ENCODE data around the gene HNF4A. TPM values are rescaled to one million over a fixed set of nuclear protein-coding genes. Genes with fewer than 3 reads are reported as not detected.

The HNF4A gene
- total and polyA plus RNA-seq, 2 of the 13 experiments (the other 11 are each of a cell fraction or from before 2014, with no cell fraction given), result 80.9 to 169 TPM

GRCh38 chr20:44424039-44424495 is 68.6 kb downstream of the HNF4A start (continued):
- TF ChIP-seq ZNF737 (CRISPR knock-in tag; IDR thresholded peaks at IDR 0.05; ENCODE audit: borderline replicate concordance) (peak; percentile 47; the same call in 1 of the 2 replicates), ZNF34 (CRISPR knock-in tag; IDR thresholded peaks at IDR 0.05; ENCODE audit: borderline replicate concordance) (no peak), ZNF816 (CRISPR knock-in tag; IDR thresholded peaks at IDR 0.05; ENCODE audit: borderline replicate concordance) (no peak), NFYC (CRISPR knock-in tag; IDR thresholded peaks at IDR 0.05) (no peak), PCBP2 (optimal IDR thresholded peaks at IDR 0.05; ENCODE audit: low read depth, low read length, poor library complexity, severe bottlenecking) (no peak), BCLAF1 (IDR thresholded peaks at IDR 0.05) (no peak), NR2F6 (IDR thresholded peaks at IDR 0.05) (no peak), NR2F6 (CRISPR knock-in tag; IDR thresholded peaks at IDR 0.05) (no peak), ZBTB38 (CRISPR knock-in tag; IDR thresholded peaks at IDR 0.05) (peak; percentile 80), ZKSCAN1 (IDR thresholded peaks at IDR 0.05; ENCODE audit: low read length) (no peak), ZBTB26 (CRISPR knock-in tag; IDR thresholded peaks at IDR 0.05; ENCODE audit: borderline replicate concordance) (no peak), NRL (CRISPR knock-in tag; IDR thresholded peaks at IDR 0.05; ENCODE audit: borderline replicate concordance) (peak; percentile 81), ZNF281 (CRISPR knock-in tag; IDR thresholded peaks at IDR 0.05; ENCODE audit: borderline replicate concordance) (no peak), SETDB1 (CRISPR knock-in tag; IDR thresholded peaks at IDR 0.05; ENCODE audit: borderline replicate concordance) (no peak), TEF (CRISPR knock-in tag; IDR thresholded peaks at IDR 0.05) (no peak), ZMYM2 (CRISPR knock-in tag; IDR thresholded peaks at IDR 0.05) (0 out of 2 replicates have a peak, but pooled peaks have one; percentile 46)
- TF ChIP-seq, protein P1, sequence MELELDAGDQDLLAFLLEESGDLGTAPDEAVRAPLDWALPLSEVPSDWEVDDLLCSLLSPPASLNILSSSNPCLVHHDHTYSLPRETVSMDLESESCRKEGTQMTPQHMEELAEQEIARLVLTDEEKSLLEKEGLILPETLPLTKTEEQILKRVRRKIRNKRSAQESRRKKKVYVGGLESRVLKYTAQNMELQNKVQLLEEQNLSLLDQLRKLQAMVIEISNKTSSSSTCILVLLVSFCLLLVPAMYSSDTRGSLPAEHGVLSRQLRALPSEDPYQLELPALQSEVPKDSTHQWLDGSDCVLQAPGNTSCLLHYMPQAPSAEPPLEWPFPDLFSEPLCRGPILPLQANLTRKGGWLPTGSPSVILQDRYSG (CRISPR knock-in tag; IDR thresholded peaks at IDR 0.05), result no peak
- TF ChIP-seq, protein P2, sequence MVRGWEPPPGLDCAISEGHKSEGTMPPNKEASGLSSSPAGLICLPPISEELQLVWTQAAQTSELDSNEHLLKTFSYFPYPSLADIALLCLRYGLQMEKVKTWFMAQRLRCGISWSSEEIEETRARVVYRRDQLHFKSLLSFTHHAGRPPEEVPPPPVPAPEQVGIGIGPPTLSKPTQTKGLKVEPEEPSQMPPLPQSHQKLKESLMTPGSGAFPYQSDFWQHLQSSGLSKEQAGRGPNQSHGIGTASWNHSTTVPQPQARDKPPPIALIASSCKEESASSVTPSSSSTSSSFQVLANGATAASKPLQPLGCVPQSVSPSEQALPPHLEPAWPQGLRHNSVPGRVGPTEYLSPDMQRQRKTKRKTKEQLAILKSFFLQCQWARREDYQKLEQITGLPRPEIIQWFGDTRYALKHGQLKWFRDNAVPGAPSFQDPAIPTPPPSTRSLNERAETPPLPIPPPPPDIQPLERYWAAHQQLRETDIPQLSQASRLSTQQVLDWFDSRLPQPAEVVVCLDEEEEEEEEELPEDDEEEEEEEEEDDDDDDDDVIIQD (CRISPR knock-in tag; IDR thresholded peaks at IDR 0.05; ENCODE audit: low read depth), result no peak
